Activated T-cell treated with anti-CD3 and anti-CD28 coated beads, Interleukin-2, amount 50 U/mL, for 1 hour (primary cell): ENCODE measurements around the gene WNT9B.

Source experiments
- DNase-seq: peaks from one replicate; pipeline ENCODE4 v3.0.0-alpha.2; 2020

Gene WNT9B

DNA sequence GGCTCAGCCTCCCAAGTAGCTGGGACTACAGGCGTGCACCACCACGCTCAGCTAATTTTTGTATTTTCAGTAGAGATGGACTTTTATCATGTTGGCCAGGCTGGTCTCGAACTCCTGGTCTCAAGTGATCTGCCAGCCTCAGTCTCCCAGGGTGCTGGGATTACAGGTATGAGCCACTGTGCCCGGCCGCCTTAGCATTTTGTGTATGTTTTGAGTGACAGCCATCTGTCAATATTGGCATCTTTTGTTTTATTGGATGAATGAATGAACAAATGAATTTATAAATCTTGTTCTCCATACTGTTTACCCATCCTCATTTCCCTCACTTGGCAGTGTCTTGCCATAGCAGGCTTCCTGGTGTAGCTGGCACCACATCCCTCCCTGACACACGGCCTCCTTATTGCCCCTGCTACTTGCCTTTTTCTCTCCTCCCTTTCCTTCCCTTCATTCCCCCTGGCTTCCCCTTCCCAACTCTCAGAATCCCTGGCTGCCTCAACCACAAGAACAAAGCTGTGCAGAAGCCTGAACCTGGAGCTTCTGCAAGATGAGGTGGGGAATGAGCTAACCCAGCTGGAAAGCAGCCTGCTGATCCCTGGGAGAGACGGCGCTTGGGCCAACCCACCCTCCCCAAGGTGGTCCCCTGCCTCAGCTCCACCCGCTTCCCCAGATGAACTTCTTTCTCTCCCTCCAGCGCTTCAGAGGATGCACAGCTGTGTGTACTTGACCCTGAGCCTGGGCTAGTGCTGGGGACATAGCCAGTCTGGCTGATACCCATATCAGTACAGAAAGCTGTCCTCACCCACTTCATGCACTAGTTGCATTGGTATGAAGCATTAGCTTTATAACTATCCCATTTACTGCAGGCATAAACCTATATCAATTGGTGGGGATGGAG lies 34.3 kb downstream of the WNT9B start:
- no peak for DNase-seq

DNA sequence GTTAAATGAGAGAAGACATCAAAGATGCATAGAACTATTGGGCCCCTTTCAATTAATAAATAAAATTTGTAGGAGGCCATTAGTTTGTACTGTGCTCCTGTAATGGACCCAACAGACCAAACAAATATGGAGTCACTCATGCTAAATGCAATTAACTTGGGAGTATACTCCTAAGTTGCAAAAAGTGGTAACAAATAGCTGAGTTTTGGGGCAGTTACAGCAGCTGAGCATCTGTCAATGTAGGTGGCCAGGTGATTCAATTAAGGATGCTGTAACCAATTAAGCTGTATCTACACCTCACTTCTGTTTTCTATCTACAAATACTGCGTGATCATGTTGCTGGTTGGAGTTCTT lies 34.9 kb downstream of the WNT9B start:
- DNase-seq = no peak

DNA sequence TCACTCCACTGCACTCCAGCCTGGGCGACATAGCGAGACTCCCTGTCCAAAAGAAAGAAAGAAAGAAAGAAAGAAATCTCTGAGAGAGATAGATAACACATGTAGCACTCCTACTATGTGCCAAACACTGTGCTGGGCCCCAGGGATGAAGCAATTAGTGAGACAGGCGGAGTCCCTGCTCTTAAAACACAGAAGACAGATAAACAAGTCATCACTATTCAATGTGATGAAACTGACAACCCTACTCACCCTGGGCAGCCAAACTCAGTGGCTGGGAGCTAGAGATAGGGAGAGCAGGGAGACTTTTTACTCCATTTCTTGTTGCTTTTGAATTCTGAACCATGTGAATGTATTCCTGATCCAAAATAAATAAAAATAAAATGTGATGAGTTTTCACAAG lies 36.3 kb downstream of the WNT9B start:
- DNase-seq = no peak

DNA sequence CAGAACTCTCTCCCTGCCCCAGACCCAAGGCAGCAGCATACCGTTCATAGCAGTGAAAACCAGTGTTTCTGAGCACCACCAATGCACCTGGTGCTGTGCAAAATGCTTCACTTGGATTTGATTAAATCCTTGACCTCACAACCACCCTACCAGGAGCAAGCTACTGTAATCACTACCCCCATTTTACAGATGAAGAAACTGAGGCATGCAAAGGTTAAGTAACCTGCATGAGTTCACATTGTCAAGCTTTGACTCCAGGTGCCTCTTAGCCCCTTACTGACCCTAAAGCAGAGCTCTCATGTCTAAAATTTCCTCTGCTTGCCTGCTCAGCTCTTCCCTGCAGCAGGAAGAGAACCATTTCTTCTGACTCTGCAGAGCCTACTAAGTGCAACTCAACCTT lies 37.3 kb downstream of the WNT9B start:
- no peak for DNase-seq

DNA sequence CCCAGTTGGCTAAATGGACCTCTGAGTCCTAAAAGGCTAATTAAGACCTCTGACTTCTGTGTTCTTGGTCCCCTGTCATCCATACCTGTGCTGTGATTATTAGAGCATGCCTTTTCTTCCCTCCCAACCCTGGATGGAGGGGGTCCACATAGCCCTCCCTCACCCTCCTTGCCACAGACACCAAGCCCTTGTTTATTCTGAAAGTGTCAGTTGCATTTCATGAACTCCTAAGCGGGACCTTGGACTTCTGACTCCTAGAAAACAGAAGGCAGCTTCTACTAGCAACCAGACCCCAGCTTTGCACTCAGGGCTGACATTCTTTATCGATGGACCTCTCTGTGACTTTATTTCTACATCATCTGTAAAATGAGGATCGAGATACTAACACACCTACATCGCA lies 38.1 kb downstream of the WNT9B start:
- DNase-seq = no peak

DNA sequence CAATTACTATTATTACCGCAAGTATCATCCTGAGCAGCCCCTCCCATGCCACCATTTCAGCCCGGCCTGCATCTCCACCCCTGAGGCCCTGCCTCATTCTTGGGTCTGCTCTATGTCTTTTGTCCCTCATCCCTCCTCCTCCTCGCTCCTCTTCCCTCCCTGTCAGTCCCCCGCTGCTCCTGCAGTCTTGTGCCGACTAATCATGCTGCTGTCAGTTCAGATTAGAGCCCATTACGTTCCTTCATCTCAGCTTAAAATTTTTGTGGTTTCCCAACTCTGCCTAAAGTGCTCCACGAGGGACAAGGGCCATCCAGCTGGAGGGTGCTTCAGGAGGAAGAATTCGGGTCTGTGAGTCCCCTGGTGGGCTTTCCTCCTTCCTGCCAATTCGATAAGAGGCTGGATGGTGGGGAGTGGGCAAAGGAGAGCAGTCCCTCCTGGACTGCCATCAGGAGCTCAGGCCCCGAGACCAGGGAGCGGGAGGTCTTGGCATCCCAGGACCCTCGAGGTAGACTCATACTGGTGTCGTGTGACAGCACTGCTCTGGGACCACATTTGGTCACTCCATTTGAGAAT lies 38.7 kb downstream of the WNT9B start:
- no peak for DNase-seq

DNA sequence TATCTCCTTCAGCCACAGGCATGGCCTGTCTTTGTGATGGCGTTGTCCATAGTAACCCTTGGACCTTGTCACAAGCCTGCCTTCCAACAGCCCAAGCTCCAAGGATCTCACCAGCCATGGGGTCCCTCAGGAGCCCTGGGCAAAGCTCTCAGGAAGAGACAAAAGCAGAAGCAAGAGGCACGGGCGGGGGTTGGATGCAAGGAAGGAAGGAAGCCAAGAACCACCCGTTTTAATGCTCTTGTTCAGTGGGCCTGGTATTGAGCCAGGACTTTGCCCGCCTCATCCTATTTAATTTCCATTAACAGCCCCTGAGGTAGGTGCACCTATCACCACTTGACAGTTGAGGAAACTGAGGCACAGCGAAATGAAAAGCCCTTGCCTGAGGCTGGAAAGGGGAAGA lies 39.3 kb downstream of the WNT9B start:
- no peak for DNase-seq

DNA sequence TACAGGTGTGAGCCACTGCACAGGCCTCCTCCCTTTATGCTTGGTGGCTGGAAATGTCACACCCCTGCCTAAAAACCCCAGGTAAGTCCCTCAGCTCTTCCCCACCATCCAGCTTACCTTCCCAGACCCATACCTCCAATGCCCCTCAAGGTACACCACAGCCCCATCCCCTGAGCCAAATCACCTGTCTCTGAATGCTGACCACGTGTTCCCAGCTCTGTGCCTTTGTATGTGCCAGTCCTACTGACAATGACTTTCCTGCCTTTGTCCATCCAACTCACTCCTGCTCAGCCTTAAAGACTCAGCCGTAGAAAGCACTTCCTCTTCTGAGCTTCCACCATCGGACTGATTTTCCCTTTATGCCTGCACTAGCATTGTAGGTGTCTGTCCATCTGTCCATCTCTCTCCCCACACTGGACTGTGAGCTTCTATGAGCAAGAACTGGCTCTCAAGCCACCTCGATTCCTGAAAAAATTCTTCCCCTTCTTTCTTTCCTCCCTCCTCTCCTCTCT lies 40.9 kb downstream of the WNT9B start:
- DNase-seq = no peak

DNA sequence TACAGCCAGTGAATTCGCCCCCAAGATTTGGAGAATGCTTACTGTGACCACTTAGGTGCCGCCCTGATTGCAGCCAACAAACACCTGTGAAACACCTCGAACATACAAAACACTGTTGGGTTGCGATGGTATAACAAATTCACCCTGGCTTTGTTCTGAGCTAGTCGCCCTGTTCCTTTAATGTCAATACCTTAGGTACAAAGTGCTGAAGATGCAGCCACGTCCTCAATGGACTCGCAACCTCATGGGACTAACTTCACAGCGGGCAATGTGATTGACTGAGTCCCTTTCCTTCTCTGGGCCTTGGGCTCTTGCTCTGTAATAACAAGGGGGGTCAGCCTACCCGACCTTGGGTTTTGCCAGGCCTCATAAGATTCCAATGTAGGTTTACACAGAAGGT lies 42.6 kb downstream of the WNT9B start:
- no peak for DNase-seq

DNA sequence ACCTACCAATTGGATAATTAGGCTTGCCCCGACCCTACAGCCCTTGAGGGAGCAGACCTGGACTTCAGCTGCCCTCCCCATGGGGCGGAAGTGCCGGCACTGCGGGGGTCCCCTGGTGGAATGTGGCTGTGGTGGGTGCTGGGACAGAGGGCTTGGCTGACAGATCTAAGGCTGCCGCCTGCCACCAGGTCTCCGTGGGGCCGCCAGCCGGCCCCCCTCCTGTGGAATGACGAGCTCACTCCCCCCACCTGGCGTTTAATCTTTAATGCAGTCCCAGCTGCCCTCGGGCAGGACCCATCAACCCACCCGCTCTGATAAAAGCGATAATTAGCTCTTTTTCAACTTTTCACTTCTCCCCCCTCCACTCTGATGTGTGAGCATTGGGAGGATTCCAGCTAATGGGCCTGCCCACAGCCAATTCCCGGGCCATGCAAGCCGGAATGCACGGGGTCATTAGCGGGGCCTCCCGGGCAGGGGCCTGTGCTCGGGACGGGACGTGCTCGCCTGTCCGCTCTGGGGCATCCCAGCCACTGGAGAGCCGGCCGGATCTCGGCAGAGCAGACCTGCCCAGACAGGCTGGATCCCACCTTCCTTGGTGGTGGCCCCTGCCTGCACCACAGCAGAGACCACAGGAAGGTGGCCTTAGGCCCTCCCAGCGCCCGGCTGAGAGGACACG lies 43.2 kb downstream of the WNT9B start:
- DNase-seq = no peak

DNA sequence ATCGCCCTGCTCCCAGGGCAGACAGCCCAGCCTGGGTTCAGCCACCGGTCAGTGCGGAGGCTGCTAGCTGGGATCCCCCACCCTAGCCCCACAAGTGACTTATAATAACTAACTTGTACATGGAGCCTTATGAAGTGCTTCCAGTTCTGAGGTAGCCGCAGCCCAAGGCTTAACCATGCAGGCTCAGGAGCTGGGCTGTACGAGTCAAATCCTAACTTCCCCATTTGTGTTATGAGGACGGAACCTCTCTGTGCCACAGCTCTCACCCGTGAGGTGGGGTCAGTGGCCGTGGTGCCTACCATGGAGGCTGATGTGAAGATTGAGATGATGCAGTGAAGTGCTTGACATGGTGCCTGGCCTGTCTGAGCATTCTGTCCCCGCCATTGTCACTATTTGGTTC lies 43.8 kb downstream of the WNT9B start:
- no peak for DNase-seq

DNA sequence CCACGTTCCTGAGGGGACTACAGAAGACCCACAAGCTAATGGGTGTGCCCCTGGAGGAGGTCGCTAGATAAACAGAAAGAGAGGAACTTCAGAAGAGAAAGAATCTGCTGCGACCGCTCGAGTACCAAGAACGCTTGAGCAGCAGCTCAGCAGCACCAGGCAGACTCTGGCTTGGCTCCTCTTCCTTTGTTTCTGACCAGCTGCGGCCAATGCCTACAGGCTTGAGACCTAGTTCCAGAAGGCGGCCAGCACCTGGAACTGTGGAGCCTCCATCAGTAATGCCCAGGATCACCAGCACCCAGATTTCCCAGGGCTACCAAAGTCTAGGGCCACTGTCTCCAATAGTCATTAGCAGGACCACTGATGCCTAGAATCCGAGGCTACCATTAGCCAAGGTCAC lies 45.6 kb downstream of the WNT9B start:
- no peak for DNase-seq

DNA sequence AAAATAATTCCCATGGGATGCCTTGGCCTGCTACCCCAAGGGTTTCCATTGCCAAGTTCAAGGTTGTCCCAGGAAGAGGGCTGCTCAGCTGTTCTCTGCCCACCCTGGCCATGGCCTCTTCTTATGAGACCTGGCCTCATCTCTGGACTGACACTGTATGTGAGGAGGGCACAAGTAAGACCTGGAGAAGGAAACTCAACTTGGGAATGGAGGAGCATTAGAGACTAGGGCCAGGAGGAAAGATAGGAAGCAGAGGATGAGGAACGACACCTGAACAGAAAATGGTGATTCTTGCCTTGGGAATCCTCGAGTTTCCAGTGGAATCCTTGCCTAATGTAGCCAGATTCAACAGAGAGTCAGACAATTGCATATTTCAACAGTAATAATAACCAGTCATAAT lies 47.0 kb downstream of the WNT9B start:
- DNase-seq = no peak

DNA sequence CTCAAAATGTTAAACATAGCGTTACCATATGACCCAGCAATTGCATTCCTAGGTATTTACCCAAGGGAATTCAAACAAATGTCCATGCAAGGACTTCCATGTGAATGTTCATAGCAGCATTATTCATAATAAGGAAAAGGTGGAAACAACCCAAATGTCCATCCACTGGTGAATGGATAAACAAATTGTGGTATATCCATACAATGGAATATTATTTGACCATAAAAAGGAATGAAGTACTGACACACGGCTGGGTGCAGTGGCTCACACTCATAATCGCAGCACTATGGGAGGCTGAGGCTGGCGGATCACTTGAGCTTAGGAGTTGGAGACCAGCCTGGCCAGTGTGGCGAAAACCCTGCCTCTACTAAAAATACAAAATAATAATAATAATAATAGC lies 47.5 kb downstream of the WNT9B start:
- DNase-seq = no peak

DNA sequence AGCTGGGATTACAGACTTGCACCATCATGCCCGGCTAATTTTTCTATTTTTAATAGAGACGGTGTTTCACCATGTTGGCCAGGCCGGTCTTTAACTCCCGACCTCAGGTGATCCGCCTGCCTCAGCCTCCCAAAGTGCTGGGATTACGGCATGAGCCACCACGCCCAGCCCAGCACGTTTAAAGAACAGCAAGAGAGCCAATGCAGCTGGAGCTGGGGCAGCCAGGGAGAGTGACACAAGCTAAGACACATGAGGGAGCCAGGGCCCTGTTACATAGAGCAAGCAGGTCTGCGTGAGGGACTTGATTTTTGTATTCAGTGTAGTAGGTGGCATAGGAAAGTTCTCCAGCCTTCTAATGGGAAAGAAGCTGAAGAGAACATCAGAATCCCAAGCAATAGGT lies 49.9 kb downstream of the WNT9B start:
- DNase-seq = no peak

DNA sequence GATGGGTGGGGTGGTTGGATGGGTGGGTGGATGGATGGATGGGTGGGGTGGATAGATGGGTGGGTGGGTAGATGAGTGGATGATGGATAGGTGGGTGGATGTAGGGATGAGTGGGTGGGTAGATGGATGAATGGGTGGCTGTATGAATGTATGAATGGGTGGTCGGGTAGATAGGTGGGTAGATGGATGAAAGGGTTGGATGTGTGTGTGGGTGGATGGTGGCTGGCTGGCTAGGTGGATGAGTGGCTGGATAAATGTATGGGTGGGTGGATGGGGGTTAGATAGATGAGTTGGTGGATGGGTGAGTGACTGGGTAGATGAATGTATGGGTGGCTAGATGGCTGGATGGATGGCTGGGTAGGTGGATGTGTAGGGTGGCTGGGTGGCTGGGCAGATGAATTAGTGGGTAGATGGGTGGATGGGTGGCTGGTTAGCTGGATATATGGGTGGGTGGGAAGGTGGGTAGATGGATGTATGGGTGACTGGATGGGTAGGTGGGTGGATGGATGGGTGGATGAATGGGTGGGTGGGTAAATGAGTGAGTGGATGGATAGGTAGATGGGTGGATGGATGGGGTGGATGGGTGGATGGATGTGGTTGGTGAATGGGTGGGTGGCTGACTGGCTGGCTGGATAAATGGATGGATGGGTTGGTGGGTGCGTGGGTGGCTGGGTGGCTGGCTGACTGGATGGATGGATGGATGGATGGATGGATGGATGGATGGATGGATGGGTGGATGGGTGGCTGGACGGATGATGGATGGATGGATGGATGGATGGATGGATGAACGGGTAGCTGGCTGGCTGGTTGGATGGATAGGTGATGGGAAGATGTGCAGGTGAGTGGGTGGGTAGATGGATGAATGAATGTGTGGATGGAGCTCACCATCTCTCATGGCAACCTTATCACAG lies 52.6 kb downstream of the WNT9B start:
- DNase-seq = no peak

DNA sequence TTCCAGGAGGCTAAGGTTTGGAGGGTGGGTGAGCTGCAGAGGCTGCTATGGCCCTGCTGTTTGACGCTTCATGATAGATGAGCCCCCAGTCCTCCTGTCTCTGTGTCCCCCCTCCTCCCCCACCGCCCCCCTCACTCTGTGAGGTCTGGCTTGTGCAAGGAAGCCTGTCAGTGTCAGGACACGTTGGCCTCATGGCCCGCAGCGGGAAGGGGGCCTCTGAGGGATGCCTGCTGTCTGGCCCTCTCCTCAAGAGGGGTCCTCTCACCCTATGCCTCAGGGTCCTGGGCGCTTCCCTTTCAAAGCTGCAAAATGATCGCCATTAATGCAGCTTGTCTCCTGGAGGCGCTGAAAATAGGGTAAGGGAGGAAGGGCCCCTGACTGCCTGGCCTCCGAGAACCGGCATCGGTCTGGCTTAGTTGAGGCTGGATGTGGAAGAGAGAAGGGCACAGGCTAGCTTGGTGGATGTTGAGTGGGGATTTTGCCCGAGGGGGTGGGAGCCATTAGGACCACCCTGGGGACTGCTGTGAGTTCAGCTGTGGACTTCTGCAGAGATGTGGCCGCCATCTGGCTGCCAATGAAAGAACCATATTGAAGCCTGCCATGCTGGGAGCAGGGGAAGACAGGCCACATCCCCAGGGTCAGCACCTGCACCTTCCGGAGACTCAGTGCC lies 56.8 kb downstream of the WNT9B start:
- no peak for DNase-seq

DNA sequence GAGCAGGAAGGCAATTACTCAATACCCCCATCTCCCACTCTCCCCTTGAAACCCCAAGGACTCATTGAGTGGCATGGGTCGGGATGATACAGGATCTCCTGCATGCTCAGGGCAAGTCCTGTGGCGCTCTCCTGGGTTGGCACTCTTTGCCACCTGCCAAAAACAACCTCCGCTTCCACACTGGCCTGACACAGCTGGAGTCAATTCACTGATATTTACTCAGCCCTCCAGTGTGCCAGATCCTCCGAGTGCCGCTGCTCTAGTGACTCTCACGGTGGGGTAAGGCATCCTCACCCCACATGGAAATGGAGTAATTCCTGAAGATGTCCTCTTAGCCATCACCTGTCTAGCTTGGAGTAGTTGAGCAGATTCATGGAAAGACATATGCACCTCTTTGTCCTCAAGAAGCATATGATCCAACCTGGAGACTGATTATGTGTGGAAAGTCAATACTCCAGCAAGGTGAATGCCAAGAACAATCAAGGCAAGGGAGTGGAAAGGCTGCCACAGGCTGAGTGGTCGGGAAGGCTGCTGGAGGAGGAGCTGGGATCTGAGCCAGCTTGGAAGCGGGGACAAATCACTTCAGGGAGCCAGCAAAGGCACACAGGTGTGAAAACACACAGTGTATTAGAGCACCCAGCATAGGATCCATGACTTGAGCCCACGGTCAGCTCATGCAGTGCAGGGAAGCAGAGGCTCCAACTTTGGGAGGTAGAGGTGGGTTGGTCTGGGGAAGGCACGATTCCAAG lies 59.0 kb downstream of the WNT9B start:
- DNase-seq = no peak

DNA sequence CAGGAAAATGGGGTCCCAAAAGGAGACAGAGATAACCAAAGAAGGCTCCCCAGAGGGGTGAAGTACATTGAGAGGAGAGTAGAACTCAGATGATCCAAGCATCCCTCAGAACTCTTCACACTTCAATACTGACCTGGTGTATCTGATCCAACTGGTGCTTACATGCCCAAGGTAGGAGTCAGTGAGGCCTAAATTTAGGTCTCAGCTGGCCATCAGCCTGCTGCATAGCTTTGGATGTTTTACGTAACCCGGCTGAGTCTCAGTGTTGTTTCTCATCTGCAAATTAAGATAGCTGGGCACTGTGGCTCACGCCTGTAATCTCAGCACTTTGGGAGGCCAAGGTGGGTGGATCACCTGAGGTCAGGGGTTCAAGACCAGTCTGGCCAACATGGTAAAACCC lies 59.9 kb downstream of the WNT9B start:
- DNase-seq = no peak

DNA sequence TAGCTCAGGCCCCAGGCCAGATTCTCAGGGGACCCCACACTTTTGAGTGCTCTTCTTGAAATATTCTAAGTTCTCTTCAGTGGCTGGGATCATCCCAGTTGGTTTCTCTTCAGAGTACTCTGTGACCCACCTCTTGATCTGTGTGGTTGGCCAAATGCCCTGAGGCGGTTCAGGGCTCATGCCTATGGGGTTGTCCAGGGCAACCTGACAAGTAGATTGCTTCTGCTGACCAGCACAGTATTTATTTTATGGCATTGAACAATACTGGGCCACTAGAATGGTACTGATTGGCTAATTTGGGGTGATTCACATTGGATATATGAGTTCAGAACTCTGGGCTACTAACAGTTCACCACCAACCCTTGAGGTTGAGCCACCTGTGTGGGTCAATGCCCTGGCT lies 64.2 kb downstream of the WNT9B start:
- DNase-seq = no peak

DNA sequence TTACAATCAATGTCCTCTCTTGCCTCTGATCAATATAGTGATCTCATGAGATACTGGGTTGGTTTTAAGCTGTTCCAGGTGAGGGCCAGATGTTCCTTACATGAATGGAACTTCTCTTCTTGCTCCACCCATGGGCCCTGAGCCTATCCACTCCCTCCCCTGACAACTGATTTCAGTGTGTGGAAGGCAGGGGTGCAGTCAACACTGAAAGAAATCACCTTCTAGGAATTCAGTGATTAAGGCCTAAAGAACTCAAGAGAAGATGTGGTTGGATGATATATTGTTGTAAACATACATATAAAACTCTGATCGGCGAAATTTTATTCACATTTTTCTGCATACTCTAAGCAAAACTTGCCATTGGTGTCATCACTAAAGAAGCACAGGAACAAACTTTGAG lies 64.8 kb downstream of the WNT9B start:
- no peak for DNase-seq

DNA sequence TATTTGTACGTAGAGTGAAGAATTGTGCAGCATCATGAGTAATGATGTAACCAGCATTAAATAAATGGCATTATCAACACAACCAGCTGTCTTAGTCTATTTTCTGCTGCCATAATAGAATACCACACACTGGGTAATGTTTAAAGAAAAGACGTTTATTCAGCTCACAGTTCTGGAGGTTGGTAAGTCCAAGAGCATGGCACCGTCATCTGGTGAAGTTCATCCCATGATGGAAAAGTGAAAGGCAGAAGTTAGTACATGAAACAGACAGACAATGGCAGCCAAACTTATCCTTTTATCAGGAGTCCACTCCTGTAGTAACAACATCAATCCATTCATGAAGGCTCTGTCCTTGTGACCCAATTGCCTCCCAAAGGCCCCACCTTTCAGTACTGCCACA lies 65.2 kb downstream of the WNT9B start:
- DNase-seq = no peak
